ENCODE measurements around the gene HIGD1C. TPM values are rescaled to one million over a fixed set of nuclear protein-coding genes. Genes with fewer than 3 reads are reported as not detected.
"Not testable (repeated sequence)": the region's sequence is repeated elsewhere in the genome, so short reads cannot be mapped to it uniquely, and the experiment has no call there.

Gene HIGD1C
- total RNA-seq, 4 donors from 2014 or later, result not detected

- Histone ChIP-seq H3K36me3 (peaks cover 0 to 11% (median 0%) of the 10 kb centered on the region in 3 donors), H3K27me3 (no peaks in the 10 kb centered on the region), H3K27ac (no peak overlapping the region), H3K4me1 (no peaks in the 10 kb centered on the region), H3K4me3 (no peak overlapping the region), H3K9me3 (no peaks in the 10 kb centered on the region)
- DNase-seq (ENCODE audit: low spot score in 2 of 2), result no peak
- 80 to 83% methylated on average over 7 of the region's 7 CpGs for WGBS, 2 donors
- TF ChIP-seq POLR2A (IDR thresholded peaks at IDR 0.05) (no peak), EP300 (IDR thresholded peaks at IDR 0.05) (no peak), CTCF (IDR thresholded peaks at IDR 0.05) (no peak)
These were observed 703 bp downstream of the HIGD1C start for GRCh38 chr12:50953047-50953446.

DNA sequence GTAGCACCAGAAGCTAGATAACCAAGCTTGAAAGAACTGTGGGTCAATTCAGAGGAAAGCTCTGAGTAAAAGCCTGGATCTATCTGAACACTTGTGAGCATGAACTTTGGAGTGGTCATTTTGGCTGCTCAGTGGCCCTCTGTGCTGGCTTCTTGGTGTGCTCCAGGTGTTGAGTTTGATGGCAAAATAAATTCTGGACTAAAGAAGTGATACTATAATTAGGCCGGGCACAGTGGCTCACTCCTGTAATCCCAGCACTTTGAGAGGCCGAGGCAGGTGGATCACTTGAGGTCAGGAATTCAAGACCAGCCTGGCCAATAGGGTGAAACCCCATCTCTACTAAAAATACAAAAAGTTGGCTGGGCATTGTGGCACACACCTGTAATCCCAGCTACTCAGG, 2.4 kb downstream of the HIGD1C start:
- H3K4me3 ChIP-seq; H3K27me3 ChIP-seq; DNase-seq (ENCODE audit: low spot score in 2 of 2); H3K27ac ChIP-seq; H3K9me3 ChIP-seq; H3K4me1 ChIP-seq: not testable (repeated sequence)
- peaks cover 0 to 11% (median 0%) of the 10 kb centered on the region in 3 donors for H3K36me3 ChIP-seq
- WGBS, 2 donors, result 89 to 95% methylated on average over 2 of the region's 2 CpGs

GRCh38 chr12:50955288-50955687, 2.9 kb downstream of the HIGD1C start:
- Histone ChIP-seq H3K27me3 (no peaks in the 10 kb centered on the region), H3K4me1 (no peaks in the 10 kb centered on the region), H3K9me3 (no peaks in the 10 kb centered on the region), H3K27ac (no peak overlapping the region), H3K36me3 (peaks cover 0 to 11% (median 0%) of the 10 kb centered on the region in 3 donors), H3K4me3 (no peak overlapping the region)
- TF ChIP-seq CTCF (IDR thresholded peaks at IDR 0.05) (no peak), EP300 (IDR thresholded peaks at IDR 0.05) (no peak), POLR2A (IDR thresholded peaks at IDR 0.05) (no peak)
- WGBS, 2 donors, result 74 to 78% methylated on average over 1 of the region's 1 CpG
- DNase-seq (ENCODE audit: low spot score in 2 of 2), result no peak

- Histone ChIP-seq H3K4me1 (no peaks in the 10 kb centered on the region), H3K9me3 (no peaks in the 10 kb centered on the region), H3K36me3 (peaks cover 0 to 11% (median 0%) of the 10 kb centered on the region in 3 donors), H3K27ac (no peak overlapping the region), H3K27me3 (no peaks in the 10 kb centered on the region), H3K4me3 (no peak overlapping the region)
- no peak for TF ChIP-seq EP300 (IDR thresholded peaks at IDR 0.05)
- TF ChIP-seq POLR2A (IDR thresholded peaks at IDR 0.05), result no peak
- no peak for TF ChIP-seq CTCF (IDR thresholded peaks at IDR 0.05)
- DNase-seq (ENCODE audit: low spot score in 2 of 2), result no peak
- 84 to 85% methylated on average over 2 of the region's 2 CpGs for WGBS, 2 donors
These were observed 3.4 kb downstream of the HIGD1C start for GRCh38 chr12:50955697-50956096.

DNA sequence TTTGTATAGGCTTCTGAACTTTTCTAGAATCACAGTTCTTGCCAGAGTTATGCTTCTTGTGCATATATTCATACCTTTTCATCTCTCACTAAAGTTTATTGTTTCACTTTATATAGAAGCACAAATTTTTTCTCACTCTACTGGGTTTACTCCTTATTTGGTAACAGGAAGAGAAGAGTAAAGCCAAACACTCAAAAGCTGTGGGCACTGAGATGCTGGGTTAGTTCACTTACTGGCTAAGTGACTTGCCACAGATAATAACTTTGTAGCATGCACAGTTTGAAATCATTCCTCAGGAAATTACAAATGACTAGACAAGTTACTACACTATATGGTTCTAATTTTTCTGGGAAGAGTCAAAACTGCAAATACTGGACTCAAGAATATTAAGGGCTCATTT, 7.8 kb downstream of the HIGD1C start:
- Histone ChIP-seq H3K9me3 (no peaks in the 10 kb centered on the region), H3K27ac (no peak overlapping the region), H3K4me3 (no peak overlapping the region), H3K36me3 (no peaks in the 10 kb centered on the region), H3K4me1 (no peaks in the 10 kb centered on the region), H3K27me3 (no peaks in the 10 kb centered on the region)
- TF ChIP-seq EP300 (IDR thresholded peaks at IDR 0.05) (no peak), CTCF (IDR thresholded peaks at IDR 0.05) (no peak)
- no peak for DNase-seq (ENCODE audit: low spot score in 2 of 2)

GRCh38 chr12:50961708-50962107, 9.4 kb downstream of the HIGD1C start:
- H3K36me3 ChIP-seq, result no peaks in the 10 kb centered on the region
- WGBS, 2 donors, result 94 to 96% methylated on average over 4 of the region's 4 CpGs
- no peaks in the 10 kb centered on the region for H3K9me3 ChIP-seq
- H3K27ac ChIP-seq, result no peak overlapping the region
- no peak overlapping the region for H3K4me3 ChIP-seq
- H3K4me1 ChIP-seq, result no peaks in the 10 kb centered on the region
- no peak for DNase-seq (ENCODE audit: low spot score in 2 of 2)
- TF ChIP-seq CTCF (IDR thresholded peaks at IDR 0.05) (no peak), EP300 (IDR thresholded peaks at IDR 0.05) (no peak), POLR2A (IDR thresholded peaks at IDR 0.05) (no peak)
- H3K27me3 ChIP-seq, result no peaks in the 10 kb centered on the region
